B cell (primary cell): ENCODE data around the gene MVD. TPM values are rescaled to one million over a fixed set of nuclear protein-coding genes. Genes with fewer than 3 reads are reported as not detected.

Source experiments
- ATAC-seq: fragments of 200-7000 bp; cut with Tn5 transposase; one replicate; pipeline ENCODE4 v1.10.0; 2021; ENCODE audit warnings: low read depth, mild to moderate bottlenecking, moderate number of reproducible peaks, moderate library complexity
- CTCF ChIA-PET: fragments of 350-600 bp; sonication (Branson Sonifier 250); formaldehyde crosslinking; loops from one replicate; lab custom pipeline; 2021; ENCODE audit warnings: antibody characterized with exemption, inconsistent platforms; lab: Charles Lee
- POLR2A ChIA-PET: fragments of 350-600 bp; sonication (Branson Sonifier 250); formaldehyde crosslinking; loops from one replicate; lab custom pipeline; 2021; ENCODE audit warnings: antibody characterized with exemption; lab: Charles Lee
- DNase-seq: peaks from one replicate; pipeline ENCODE4 v3.0.0; 2013
- H2AFZ ChIP-seq: 2 replicates; pipeline ENCODE4 v1.6.1; 2012; ENCODE audit warnings: mild to moderate bottlenecking, low read depth, low read length; ENCODE audit not compliant: insufficient read depth, poor library complexity, severe bottlenecking
- H3K27ac ChIP-seq, 2 donors: 1 replicate in 1 of 2; 2 replicates in 1 of 2; pipeline ENCODE4 v1.5.1; 2012 to 2013; ENCODE audit warnings: low read length in 2 of 2, mild to moderate bottlenecking in 2 of 2, moderate library complexity in 1 of 2
- H3K27me3 ChIP-seq, 4 experiments: fragments of 200-600 bp in 1 of 4; sonication (generic) in 1 of 4; replicated peaks in 1 of 4; 1 replicate in 2 of 4; 2 replicates in 2 of 4; pipeline versions ENCODE4 v1.6.1 to v1.7.0; 2013 to 2016; ENCODE audit warnings: low read length in 3 of 4, mild to moderate bottlenecking in 2 of 4, mixed read lengths in 1 of 4, moderate library complexity in 1 of 4; ENCODE audit not compliant: insufficient read depth in 4 of 4, control insufficient read depth in 3 of 4; ENCODE audit errors: control extremely low read depth in 1 of 4
- H3K36me3 ChIP-seq, 2 experiments: replicated peaks in 1 of 2; 1 replicate in 1 of 2; 2 replicates in 1 of 2; pipeline versions ENCODE4 v1.6.1 to v1.7.1; 2013; ENCODE audit warnings: low read length in 1 of 2; ENCODE audit not compliant: insufficient read depth in 2 of 2, control insufficient read depth in 1 of 2; ENCODE audit errors: control extremely low read depth in 1 of 2, extremely low read depth in 1 of 2
- H3K4me1 ChIP-seq, 2 donors: fragments of 200-600 bp in 1 of 2; sonication (generic) in 1 of 2; 1 replicate in 1 of 2; 2 replicates in 1 of 2; pipeline versions ENCODE4 v1.5.1 to v1.6.1; 2013 to 2017; ENCODE audit warnings: low read length in 2 of 2; ENCODE audit not compliant: control insufficient read depth in 2 of 2, insufficient read depth in 2 of 2
- H3K4me2 ChIP-seq: replicated peaks from 2 replicates; pipeline ENCODE3; 2012; ENCODE audit warnings: mild to moderate bottlenecking, low read depth, low read length; ENCODE audit not compliant: poor library complexity, severe bottlenecking
- H3K4me3 ChIP-seq, 5 experiments: fragments of 200-600 bp in 1 of 5; sonication (generic) in 1 of 5; 1 replicate in 3 of 5; 2 replicates in 2 of 5; pipeline versions ENCODE4 v1.5.1 to v1.7.0; 2011 to 2016; ENCODE audit warnings: low read length in 4 of 5, mild to moderate bottlenecking in 4 of 5, low read depth in 2 of 5, control low read depth in 1 of 5, moderate library complexity in 1 of 5; ENCODE audit not compliant: insufficient read depth in 1 of 5; ENCODE audit errors: control extremely low read depth in 1 of 5, extremely low read depth in 1 of 5
- H3K79me2 ChIP-seq: fragments of 200-600 bp; sonication (generic); one replicate; pipeline ENCODE4 v1.6.0; 2016; ENCODE audit warnings: low read length; ENCODE audit not compliant: control insufficient read depth, insufficient read depth
- H3K9ac ChIP-seq: fragments of 200-600 bp; sonication (generic); 2 replicates; pipeline ENCODE4 v1.6.1; 2017; ENCODE audit warnings: mild to moderate bottlenecking, low read length, moderate library complexity
- H3K9me3 ChIP-seq, 3 donors: one replicate each; pipeline versions ENCODE4 v1.6.1 to v1.7.1; 2013; ENCODE audit warnings: low read length in 2 of 3; ENCODE audit not compliant: control insufficient read depth in 2 of 3, insufficient read depth in 1 of 3; ENCODE audit errors: control extremely low read depth in 1 of 3
- H4K20me1 ChIP-seq: 2 replicates; pipeline ENCODE4 v1.6.0; 2012; ENCODE audit warnings: mild to moderate bottlenecking, low read length; ENCODE audit not compliant: insufficient read depth, control insufficient read depth, poor library complexity, severe bottlenecking
- H3K27ac Mint-ChIP-seq: one replicate; pipeline ENCODE4 v1.8.0; 2021; ENCODE audit warnings: mixed read lengths
- H3K27me3 Mint-ChIP-seq: one replicate; pipeline ENCODE4 v1.8.0; 2021; ENCODE audit warnings: mixed read lengths
- H3K4me1 Mint-ChIP-seq: one replicate; pipeline ENCODE4 v1.8.0; 2021; ENCODE audit warnings: mixed read lengths
- H3K4me3 Mint-ChIP-seq: one replicate; pipeline ENCODE4 v1.8.0; 2021; ENCODE audit warnings: mixed read lengths
- H3K9me3 Mint-ChIP-seq: one replicate; pipeline ENCODE4 v1.8.0; 2022; ENCODE audit warnings: mixed read lengths; ENCODE audit not compliant: insufficient read depth
- CTCF ChIP-seq: fragments of 200-600 bp; IDR thresholded peaks from one replicate; pipeline ENCODE4 v1.8.0; 2022; ENCODE audit warnings: antibody characterized with exemption, mild to moderate bottlenecking
- EZH2 ChIP-seq: IDR thresholded peaks from 2 replicates; pipeline ENCODE4 v1.6.1; 2012; ENCODE audit warnings: borderline replicate concordance, low read depth, mild to moderate bottlenecking, moderate library complexity, low read length; ENCODE audit not compliant: insufficient read depth, poor library complexity, severe bottlenecking
- WGBS: methylation state at CpG from one replicate; pipeline ENCODE4 v1.1.5; 2013; ENCODE audit warnings: missing lambda C conversion rate; ENCODE audit not compliant: insufficient coverage; 5-methylcytosine and 5-hydroxymethylcytosine counted together
- intact Hi-C: fragments of 100-400 bp; cut with micrococcal nuclease; formaldehyde crosslinking; loops from one replicate; pipeline ENCODE4 v1.10.0; 2022
- polyA plus RNA-seq: library from polyadenylated mRNA; depleted of rRNA; stranded (reverse); fragments of >200 nt; gene quantifications from 2 replicates; pipeline ENCODE4 v1.2.3, GENCODE V29; 2012
- total RNA-seq, 2 donors: library from RNA; stranded (reverse); fragments of 120-200 nt in 1 of 2; gene quantifications; 1 replicate in 1 of 2; 2 replicates in 1 of 2; pipeline versions ENCODE4 v1.2.3 to v1.2.4, GENCODE V29; 2013 to 2022

The MVD gene
- total and polyA plus RNA-seq, 2 donors (not counting 1 experiment from before 2014, with no cell fraction given), result 40.9 to 95.4 TPM

DNA sequence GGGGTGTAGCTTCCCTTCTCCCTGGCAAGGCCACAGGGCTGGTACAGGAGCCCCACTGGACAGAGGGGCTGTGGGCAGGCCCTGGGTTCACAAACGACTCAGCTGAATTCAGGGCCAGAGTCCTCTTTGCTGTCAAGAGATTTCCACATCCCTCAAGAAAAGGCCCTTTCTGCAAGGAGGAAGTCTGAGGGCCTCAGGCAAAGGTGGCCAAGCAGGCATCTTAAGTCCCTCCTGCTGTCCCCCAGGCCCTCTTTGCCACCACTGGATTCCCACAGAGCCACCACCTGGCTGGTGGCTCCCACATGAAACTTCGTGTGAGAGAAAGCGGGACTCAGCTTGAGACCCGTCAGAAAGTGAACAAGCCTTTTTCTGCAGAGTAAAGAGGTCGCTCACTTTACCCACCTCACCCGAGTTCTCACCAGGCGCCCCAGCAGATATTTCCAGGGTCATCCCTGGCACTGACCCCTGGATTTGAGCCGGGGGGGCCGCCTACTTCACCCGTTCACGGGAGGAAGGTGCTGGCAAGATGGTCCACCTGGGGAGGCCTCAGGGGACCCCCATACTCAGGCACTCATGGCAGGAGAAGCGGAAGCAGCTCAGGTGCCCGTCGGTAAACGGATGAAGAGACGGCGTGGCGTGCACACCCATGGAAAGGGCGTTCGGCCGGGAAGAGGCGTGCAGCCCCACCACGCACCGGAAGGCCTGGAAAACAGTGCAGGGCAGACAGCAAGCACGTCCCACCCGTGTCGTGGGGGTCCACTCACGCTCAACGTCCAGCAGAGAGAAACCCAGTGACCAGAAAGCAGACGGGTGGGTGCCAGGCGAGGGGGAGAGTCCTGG is 39.7 kb upstream of the MVD start:
- peaks cover 0 to 27% of the 10 kb centered on the region in 2 experiments for H3K36me3 ChIP-seq
- ChIA-PET POLR2A (interaction anchor here (0.6 to 1.9 kb wide), 8 partner anchors 20 to 65 kb away, joined by 3 to 8 read pairs (median 4); partner anchors contain the start of gene IL17C), CTCF (interaction anchor here (0.7 to 2.0 kb wide), 8 partner anchors 17 to 265 kb away, joined by 3 to 12 read pairs (median 4); partner anchors contain the start of genes CYBA and PIEZO1)
- Mint-ChIP-seq H3K27me3 (no peaks in the 10 kb centered on the region), H3K27ac (peak overlapping the region; percentile 96), H3K4me3 (peak overlapping the region; percentile 84), H3K4me1 (peaks cover 76% of the 10 kb centered on the region), H3K9me3 (no peaks in the 10 kb centered on the region)
- no peak overlapping the region for H2AFZ ChIP-seq
- no peak for ATAC-seq
- H3K27me3 ChIP-seq, result no peaks in the 10 kb centered on the region
- peak overlapping the region in 4 of 5 experiments; percentile 38 to 71 (median 48) for H3K4me3 ChIP-seq
- peak; percentile 44 for DNase-seq
- no peak for TF ChIP-seq EZH2
- TF ChIP-seq CTCF, result no peak
- H3K4me2 ChIP-seq, result peak overlapping the region; percentile 98
- peaks cover 69 to 91% of the 10 kb centered on the region in 2 donors for H3K4me1 ChIP-seq
- H3K9ac ChIP-seq, result peak overlapping the region; percentile 64
- H4K20me1 ChIP-seq, result peaks cover 15% of the 10 kb centered on the region
- WGBS, result 70% methylated on average over 31 of the region's 31 CpGs
- peak overlapping the region; percentile 84 to 91 for H3K27ac ChIP-seq
- intact Hi-C loops, result no loop called here
- H3K79me2 ChIP-seq, result peaks cover 70% of the 10 kb centered on the region
- no peaks in the 10 kb centered on the region for H3K9me3 ChIP-seq
